ENCODE data around the gene CROCC.

Gene CROCC

DNA sequence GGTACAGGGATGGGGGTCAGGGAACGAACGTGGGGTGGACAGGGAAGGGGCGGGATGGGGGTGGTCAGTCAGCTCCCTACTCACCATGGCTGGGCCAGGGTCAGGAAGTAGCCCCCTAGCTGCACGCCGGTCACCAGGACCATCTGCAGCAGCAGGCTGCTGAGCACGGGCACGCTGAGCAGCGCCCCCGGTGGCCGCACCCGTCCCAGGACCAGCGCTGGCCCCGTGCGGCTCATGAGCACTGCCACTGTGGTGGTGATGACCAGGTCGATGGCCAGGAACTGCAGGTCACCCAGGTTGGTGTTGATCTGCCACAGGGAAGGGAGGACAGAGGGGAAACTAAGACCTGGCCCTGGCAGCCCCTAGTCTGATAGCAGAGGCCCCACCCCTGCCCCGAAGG lies 65.2 kb downstream of the CROCC start:
- no peaks in the 10 kb centered on the region for H3K27me3 ChIP-seq (ENCODE audit: insufficient read depth, poor library complexity, severe bottlenecking)
- TF ChIP-seq CTCF (IDR thresholded peaks at IDR 0.05; ENCODE audit: insufficient read depth, low read length) (peak; percentile 32), GABPA (IDR thresholded peaks at IDR 0.05; ENCODE audit: low read depth) (no peak)
- H3K27ac ChIP-seq (replicated peaks) = no peak overlapping the region
- no peak for DNase-seq (ENCODE audit: low read depth in 1 of 2, low spot score in 1 of 2)
- H3K4me3 ChIP-seq (replicated peaks; ENCODE audit: insufficient read depth, low read length) = no peak overlapping the region

DNA sequence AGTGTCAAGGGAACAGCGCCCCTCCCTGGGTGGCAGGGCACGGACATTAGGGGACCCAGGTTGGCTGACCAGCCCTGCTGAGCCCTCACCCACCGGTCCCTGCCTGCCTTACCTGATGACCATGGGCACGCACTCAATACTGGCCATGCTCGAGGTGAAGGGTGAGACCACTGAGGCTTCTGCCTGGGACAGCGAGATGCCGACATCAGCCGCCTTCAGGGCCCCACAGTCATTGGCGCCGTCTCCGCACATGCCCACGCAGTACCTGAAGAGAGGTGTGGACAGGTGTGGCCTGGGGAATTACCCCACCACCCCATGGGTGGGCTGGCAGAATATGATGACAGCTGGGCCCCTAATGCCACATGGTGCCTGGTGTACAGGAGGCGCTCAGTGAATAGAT lies 66.5 kb downstream of the CROCC start:
- TF ChIP-seq SPI1 (IDR thresholded peaks at IDR 0.05; ENCODE audit: borderline replicate concordance, low read depth) = no peak
- TF ChIP-seq POLR2AphosphoS5 (IDR thresholded peaks at IDR 0.05; ENCODE audit: low read depth) = no peak
- TF ChIP-seq CTCF (IDR thresholded peaks at IDR 0.05; ENCODE audit: insufficient read depth, low read length) = no peak
- TF ChIP-seq, protein P1, sequence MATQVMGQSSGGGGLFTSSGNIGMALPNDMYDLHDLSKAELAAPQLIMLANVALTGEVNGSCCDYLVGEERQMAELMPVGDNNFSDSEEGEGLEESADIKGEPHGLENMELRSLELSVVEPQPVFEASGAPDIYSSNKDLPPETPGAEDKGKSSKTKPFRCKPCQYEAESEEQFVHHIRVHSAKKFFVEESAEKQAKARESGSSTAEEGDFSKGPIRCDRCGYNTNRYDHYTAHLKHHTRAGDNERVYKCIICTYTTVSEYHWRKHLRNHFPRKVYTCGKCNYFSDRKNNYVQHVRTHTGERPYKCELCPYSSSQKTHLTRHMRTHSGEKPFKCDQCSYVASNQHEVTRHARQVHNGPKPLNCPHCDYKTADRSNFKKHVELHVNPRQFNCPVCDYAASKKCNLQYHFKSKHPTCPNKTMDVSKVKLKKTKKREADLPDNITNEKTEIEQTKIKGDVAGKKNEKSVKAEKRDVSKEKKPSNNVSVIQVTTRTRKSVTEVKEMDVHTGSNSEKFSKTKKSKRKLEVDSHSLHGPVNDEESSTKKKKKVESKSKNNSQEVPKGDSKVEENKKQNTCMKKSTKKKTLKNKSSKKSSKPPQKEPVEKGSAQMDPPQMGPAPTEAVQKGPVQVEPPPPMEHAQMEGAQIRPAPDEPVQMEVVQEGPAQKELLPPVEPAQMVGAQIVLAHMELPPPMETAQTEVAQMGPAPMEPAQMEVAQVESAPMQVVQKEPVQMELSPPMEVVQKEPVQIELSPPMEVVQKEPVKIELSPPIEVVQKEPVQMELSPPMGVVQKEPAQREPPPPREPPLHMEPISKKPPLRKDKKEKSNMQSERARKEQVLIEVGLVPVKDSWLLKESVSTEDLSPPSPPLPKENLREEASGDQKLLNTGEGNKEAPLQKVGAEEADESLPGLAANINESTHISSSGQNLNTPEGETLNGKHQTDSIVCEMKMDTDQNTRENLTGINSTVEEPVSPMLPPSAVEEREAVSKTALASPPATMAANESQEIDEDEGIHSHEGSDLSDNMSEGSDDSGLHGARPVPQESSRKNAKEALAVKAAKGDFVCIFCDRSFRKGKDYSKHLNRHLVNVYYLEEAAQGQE (IDR thresholded peaks at IDR 0.05; ENCODE audit: insufficient replicate concordance, low read depth) = no peak
- TF ChIP-seq GABPA (IDR thresholded peaks at IDR 0.05; ENCODE audit: low read depth) = no peak
- no peak for DNase-seq (ENCODE audit: low read depth in 1 of 2, low spot score in 1 of 2)
- H3K27me3 ChIP-seq (ENCODE audit: insufficient read depth, poor library complexity, severe bottlenecking) = no peaks in the 10 kb centered on the region
- H3K4me3 ChIP-seq (replicated peaks; ENCODE audit: insufficient read depth, low read length) = no peak overlapping the region
- no peak overlapping the region for H3K27ac ChIP-seq (replicated peaks)

DNA sequence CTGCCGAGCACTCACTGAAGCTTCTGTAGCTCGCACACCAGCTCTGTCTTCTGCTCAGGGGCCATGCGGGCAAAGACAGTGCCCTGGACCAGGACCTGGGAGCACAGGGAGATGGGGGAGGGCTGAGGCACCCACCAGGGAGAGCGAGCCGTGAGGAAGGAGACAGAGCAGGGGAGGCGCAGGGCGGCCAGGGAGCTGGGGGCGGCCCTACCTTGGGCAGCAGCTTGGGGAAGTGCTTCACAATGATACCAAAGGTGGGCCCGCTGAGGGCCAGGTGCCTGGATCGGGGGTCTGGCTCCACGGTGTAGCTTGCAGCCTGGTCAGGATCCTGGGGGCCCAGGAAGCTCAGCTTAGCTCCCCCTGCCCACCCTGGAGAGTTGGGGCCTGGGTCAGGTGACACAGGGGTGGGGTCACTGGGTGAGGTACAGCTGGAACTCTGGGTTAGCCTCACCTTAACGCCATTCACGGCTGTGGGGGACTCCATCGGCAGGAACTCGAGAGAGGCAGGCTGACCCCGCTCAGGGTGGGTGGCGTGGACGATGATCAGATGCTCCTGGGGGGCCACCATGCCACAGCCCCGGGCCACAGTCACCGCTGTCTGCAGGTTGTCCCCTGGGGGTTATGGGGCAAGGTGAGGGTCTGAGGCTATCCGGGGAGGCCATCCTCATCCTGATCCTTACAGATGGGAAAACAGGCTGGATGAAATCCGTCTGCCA lies 68.1 kb downstream of the CROCC start:
- Histone ChIP-seq H3K27ac (replicated peaks) (no peak overlapping the region), H3K4me3 (replicated peaks; ENCODE audit: insufficient read depth, low read length) (no peak overlapping the region), H3K27me3 (ENCODE audit: insufficient read depth, poor library complexity, severe bottlenecking) (no peaks in the 10 kb centered on the region)
- TF ChIP-seq CTCF (IDR thresholded peaks at IDR 0.05; ENCODE audit: insufficient read depth, low read length) (no peak), GABPA (IDR thresholded peaks at IDR 0.05; ENCODE audit: low read depth) (no peak), POLR2AphosphoS5 (IDR thresholded peaks at IDR 0.05; ENCODE audit: low read depth) (no peak), SPI1 (IDR thresholded peaks at IDR 0.05; ENCODE audit: borderline replicate concordance, low read depth) (no peak)
- TF ChIP-seq, protein P1 (IDR thresholded peaks at IDR 0.05; ENCODE audit: insufficient replicate concordance, low read depth) = no peak
- no peak for DNase-seq (ENCODE audit: low read depth in 1 of 2, low spot score in 1 of 2)

DNA sequence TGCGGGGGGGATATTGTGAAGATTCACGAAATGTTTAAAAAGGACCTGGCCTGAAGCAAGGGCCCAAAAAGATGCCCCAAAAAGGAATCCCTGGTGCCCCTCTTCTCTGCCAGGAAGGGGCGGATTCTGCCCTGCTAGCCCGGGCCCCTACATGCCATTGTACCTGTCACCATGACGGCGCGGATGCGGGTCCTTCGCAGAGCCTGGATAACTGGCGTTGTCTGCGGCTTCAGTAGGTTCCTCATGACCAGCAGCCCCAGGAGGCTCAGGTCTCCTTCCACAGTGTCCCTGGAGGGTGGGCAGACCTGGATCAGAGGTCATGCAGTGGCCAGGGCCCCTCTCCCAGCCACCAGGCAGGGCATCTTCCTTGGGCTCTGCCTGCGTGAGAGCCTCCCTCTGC lies 69.8 kb downstream of the CROCC start:
- TF ChIP-seq, protein P1 (IDR thresholded peaks at IDR 0.05; ENCODE audit: insufficient replicate concordance, low read depth) = no peak
- TF ChIP-seq SPI1 (IDR thresholded peaks at IDR 0.05; ENCODE audit: borderline replicate concordance, low read depth) = no peak
- TF ChIP-seq GABPA (IDR thresholded peaks at IDR 0.05; ENCODE audit: low read depth) = no peak
- no peak for TF ChIP-seq CTCF (IDR thresholded peaks at IDR 0.05; ENCODE audit: insufficient read depth, low read length)
- TF ChIP-seq POLR2AphosphoS5 (IDR thresholded peaks at IDR 0.05; ENCODE audit: low read depth) = no peak
- H3K27ac ChIP-seq (replicated peaks) = no peak overlapping the region
- H3K27me3 ChIP-seq (ENCODE audit: insufficient read depth, poor library complexity, severe bottlenecking) = no peaks in the 10 kb centered on the region
- no peak overlapping the region for H3K4me3 ChIP-seq (replicated peaks; ENCODE audit: insufficient read depth, low read length)
- DNase-seq (ENCODE audit: low read depth in 1 of 2, low spot score in 1 of 2) = no peak
